ENCODE data around the gene CBL. TPM values are rescaled to one million over a fixed set of nuclear protein-coding genes. Genes with fewer than 3 reads are reported as not detected.
A peak's percentile ranks its signal among the peaks of the same experiment; 100 is the strongest.

The CBL gene
- total and polyA plus RNA-seq, 2 experiments from 2014 or later, result 6.5 to 18.3 TPM

GRCh38 chr11:119314726-119315125, 108.6 kb downstream of the CBL start:
- H3K27ac ChIP-seq, result no peak overlapping the region
- H3K4me1 ChIP-seq (ENCODE audit: low read depth), result peaks cover 29% of the 10 kb centered on the region
- H3K4me3 ChIP-seq, result no peak overlapping the region

DNA sequence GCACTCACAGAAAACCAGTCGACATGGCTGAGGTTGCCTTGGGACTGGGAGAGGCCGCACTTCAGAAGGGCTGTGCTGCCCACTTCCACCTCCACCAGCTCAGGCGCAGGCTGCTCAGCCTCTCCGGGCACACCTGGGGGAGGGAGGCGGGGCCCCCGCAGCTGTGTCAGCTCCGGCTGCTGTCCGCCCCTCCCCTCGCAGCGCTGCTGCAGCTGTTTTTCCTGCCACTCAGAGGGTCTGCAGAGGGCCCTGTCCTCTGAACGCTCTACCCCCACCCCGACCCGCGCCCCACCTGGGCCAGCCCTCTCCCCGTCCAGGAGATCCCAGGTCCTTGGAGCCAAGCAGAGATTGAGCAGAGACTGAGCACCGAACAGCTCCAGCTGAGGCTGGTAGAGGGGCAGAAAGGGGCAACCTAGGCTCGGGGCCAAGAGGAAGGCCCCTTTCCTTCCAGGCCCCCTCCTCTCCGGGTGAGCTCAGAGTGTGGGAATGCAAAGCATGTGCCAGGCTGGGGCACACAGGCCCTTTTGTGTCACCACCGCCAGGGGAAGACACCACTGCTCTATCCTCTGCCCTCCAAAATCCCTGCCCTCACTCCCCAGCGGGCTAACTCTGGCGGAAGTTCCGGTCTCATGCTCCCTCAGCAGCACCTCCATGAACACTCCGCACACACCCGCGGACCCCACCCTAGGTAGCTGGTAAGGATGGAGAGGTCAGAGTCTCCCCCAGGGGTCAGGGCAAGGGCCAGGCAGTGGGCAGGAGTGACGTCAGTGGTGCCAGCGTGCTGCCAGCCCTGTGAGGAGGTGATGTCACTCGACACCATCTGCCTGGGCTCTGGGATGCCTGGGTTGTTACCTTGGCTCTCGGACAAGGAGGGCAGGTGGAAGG, 109.2 kb downstream of the CBL start:
- peaks cover 36% of the 10 kb centered on the region for H3K4me1 ChIP-seq (ENCODE audit: low read depth)

More at GRCh38 chr11:119314726-119315125, 108.6 kb downstream of the CBL start:
- no peak for TF ChIP-seq CTCF (IDR thresholded peaks at IDR 0.05; ENCODE audit: low read depth, low read length)
- DNase-seq (ENCODE audit: low read depth in 1 of 2, low spot score in 1 of 2), result no peak
- no peaks in the 10 kb centered on the region for H3K9me3 ChIP-seq (ENCODE audit: low read depth)
- H3K27me3 ChIP-seq, result peaks cover 24% of the 10 kb centered on the region
- H3K36me3 ChIP-seq, result no peaks in the 10 kb centered on the region

GRCh38 chr11:119316016-119316728, 110.0 kb downstream of the CBL start:
- H3K4me3 ChIP-seq, result peak overlapping the region; percentile 35
- TF ChIP-seq CTCF (IDR thresholded peaks at IDR 0.05; ENCODE audit: low read depth, low read length), result no peak
- peaks cover 24% of the 10 kb centered on the region for H3K27me3 ChIP-seq
- H3K36me3 ChIP-seq, result no peaks in the 10 kb centered on the region
- no peak overlapping the region for H3K27ac ChIP-seq
- H3K4me1 ChIP-seq (ENCODE audit: low read depth), result peaks cover 43% of the 10 kb centered on the region
- no peaks in the 10 kb centered on the region for H3K9me3 ChIP-seq (ENCODE audit: low read depth)
- peak in 1 of 2 donors; percentile 36 for DNase-seq (ENCODE audit: low read depth in 1 of 2, low spot score in 1 of 2)

More for the DNA sequence above, 109.2 kb downstream of the CBL start:
- no peak for TF ChIP-seq CTCF (IDR thresholded peaks at IDR 0.05; ENCODE audit: low read depth, low read length)
- H3K27ac ChIP-seq, result no peak overlapping the region
- DNase-seq (ENCODE audit: low read depth in 1 of 2, low spot score in 1 of 2), result peak in 1 of 2 donors; percentile 25
- H3K4me3 ChIP-seq, result peak overlapping the region; percentile 35
- H3K27me3 ChIP-seq, result peaks cover 24% of the 10 kb centered on the region
- H3K9me3 ChIP-seq (ENCODE audit: low read depth), result no peaks in the 10 kb centered on the region
- H3K36me3 ChIP-seq, result no peaks in the 10 kb centered on the region

- Histone ChIP-seq H3K4me3 (peak within 1 kb of the TSS; percentile 35), H3K9me3 (ENCODE audit: low read depth) (no peaks in the 10 kb centered on the region), H3K27me3 (peaks cover 24% of the 10 kb centered on the region), H3K4me1 (ENCODE audit: low read depth) (peaks cover 46% of the 10 kb centered on the region), H3K27ac (no peak within 1 kb of the TSS), H3K36me3 (no peaks in the 10 kb centered on the region)
- no peak for TF ChIP-seq CTCF (IDR thresholded peaks at IDR 0.05; ENCODE audit: low read depth, low read length)
- DNase-seq (ENCODE audit: low read depth in 1 of 2, low spot score in 1 of 2), result peak; percentile 51 to 82
These were observed 110.8 kb downstream of the CBL start, which contains the start of gene MCAM for GRCh38 chr11:119316729-119317591. Gene MCAM (minus strand): TSS chr11:119317130. CDS start chr11:119317101, 29 bp downstream.
